K562 (cell line): Measurements from ENCODE around the gene SMIM13. TPM values are rescaled to one million over a fixed set of nuclear protein-coding genes. Genes with fewer than 3 reads are reported as not detected.

Source experiments
- C11orf30 ChIP-seq: fragments of 450-650 bp; IDR thresholded peaks from 2 replicates; pipeline ENCODE4 v1.6.1; 2016; ENCODE audit warnings: low read depth, mild to moderate bottlenecking
- CTCF ChIP-seq, 3 experiments: IDR thresholded peaks in 2 of 3; conservative IDR thresholded peaks in 1 of 3; 2 replicates each; pipeline ENCODE4 v1.5.1; 2011 to 2012; ENCODE audit warnings: low read length in 3 of 3, mild to moderate bottlenecking in 3 of 3, control low read depth in 2 of 3, improper control_type of control experiment in 1 of 3, inconsistent platforms in 1 of 3, low read depth in 1 of 3, mixed read lengths in 1 of 3, moderate library complexity in 1 of 3; ENCODE audit not compliant: insufficient read depth in 2 of 3
- DEAF1 ChIP-seq: fragments of 450-650 bp; formaldehyde crosslinking; IDR thresholded peaks from 2 replicates; pipeline ENCODE4 v1.4.0; 2020; ENCODE audit warnings: mild to moderate bottlenecking, moderate library complexity
- KLF16 ChIP-seq: IDR thresholded peaks from 2 replicates; pipeline ENCODE4 v1.6.1; 2016; ENCODE audit warnings: antibody characterized with exemption
- MBD2 ChIP-seq: sonication (generic); IDR thresholded peaks from 2 replicates; pipeline ENCODE4 v1.6.1; 2016; ENCODE audit warnings: low read depth, borderline replicate concordance
- PATZ1 ChIP-seq: fragments of 250-450 bp; sonication (Bioruptor Pico); IDR thresholded peaks from 2 replicates; pipeline ENCODE4 v1.5.0; 2020; ENCODE audit warnings: mild to moderate bottlenecking, borderline replicate concordance
- PREB ChIP-seq: sonication (generic); formaldehyde crosslinking; IDR thresholded peaks from 2 replicates; pipeline ENCODE4 v1.8.1; 2023; ENCODE audit warnings: mild to moderate bottlenecking, missing genetic modification reagents
- RAD21 ChIP-seq, 2 experiments: fragments of 250-450 bp in 1 of 2; fragments of 450-650 bp in 1 of 2; sonication (Bioruptor Pico) in 1 of 2; formaldehyde crosslinking in 1 of 2; IDR thresholded peaks in 1 of 2; conservative IDR thresholded peaks in 1 of 2; 2 replicates each; pipeline versions ENCODE4 v1.4.0 to v1.8.0; 2020 to 2022; ENCODE audit warnings: mild to moderate bottlenecking in 2 of 2, moderate library complexity in 1 of 2
- SMC3 ChIP-seq: conservative IDR thresholded peaks from 2 replicates; pipeline ENCODE4 v1.6.1; 2011; ENCODE audit warnings: low read depth, low read length, improper control_type of control experiment; ENCODE audit not compliant: insufficient read depth
- TOE1 ChIP-seq, 2 experiments: fragments of 450-650 bp in 1 of 2; sonication (generic) in 1 of 2; formaldehyde crosslinking in 1 of 2; IDR thresholded peaks; 2 replicates each; pipeline versions ENCODE4 v1.7.1 to v1.8.0; 2016 to 2022; ENCODE audit warnings: borderline replicate concordance in 2 of 2, mild to moderate bottlenecking in 2 of 2, antibody characterized with exemption in 1 of 2, inconsistent platforms in 1 of 2, low read depth in 1 of 2, missing genetic modification reagents in 1 of 2, moderate library complexity in 1 of 2
- ZNF146 ChIP-seq: IDR thresholded peaks from one replicate; pipeline ENCODE4 v1.6.1; 2018; ENCODE audit warnings: missing compliant biosample characterization; ENCODE audit not compliant: unreplicated experiment
- ZNF174 ChIP-seq: fragments of 250-450 bp; sonication (Bioruptor Pico); IDR thresholded peaks from 2 replicates; pipeline ENCODE4 v1.4.0; 2020; ENCODE audit warnings: mild to moderate bottlenecking
- ZNF316 ChIP-seq: fragments of 450-650 bp; IDR thresholded peaks from 2 replicates; pipeline ENCODE4 v1.6.1; 2016
- polyA plus RNA-seq, 8 experiments: library from polyadenylated mRNA; depleted of rRNA in 4 of 8; stranded (reverse) in 5 of 8; unstranded in 3 of 8; fragments of >200 nt; fragmentation: Nextera tagmentation in 2 of 8; fragmentation: Illumina TruSeq in 1 of 8; extraction: Ambion mirVana in 2 of 8; extraction: Trizol in 1 of 8; gene quantifications; 2 replicates each; pipeline versions ENCODE4 v1.2.1 to v1.2.3, GENCODE V29; 2011 to 2014; ENCODE audit warnings: inconsistent platforms in 1 of 8, missing spikeins in 1 of 8
- total RNA-seq, 7 experiments: library from RNA; depleted of rRNA in 6 of 7; stranded (reverse); fragments of >200 nt in 6 of 7; fragmentation: Illumina TruSeq in 2 of 7; extraction: Trizol in 2 of 7; gene quantifications; 2 replicates each; pipeline versions ENCODE4 v1.2.1 to v1.2.3, GENCODE V29; 2011 to 2021; ENCODE audit warnings: low replicate concordance in 1 of 7

The SMIM13 gene
- total and polyA plus RNA-seq, 9 of the 15 experiments (the other 6 are each of a cell fraction or from before 2014, with no cell fraction given) = 5.5 to 24.8 (median 11.7) TPM

GRCh38 chr6:11172501-11173327 lies 79.1 kb downstream of the SMIM13 start (continued):
- 0 out of 2 replicates have a peak, but pooled peaks have one; percentile 15 for TF ChIP-seq ZNF316
- peak; percentile 48; the same call in 1 of the 2 replicates for TF ChIP-seq KLF16
- peak; percentile 78 for TF ChIP-seq SMC3
- TF ChIP-seq PREB (CRISPR knock-in tag) = 0 out of 2 replicates have a peak, but pooled peaks have one; percentile 32
- TF ChIP-seq RAD21 (CRISPR knock-in tag; conservative IDR thresholded peaks at IDR 0.05 in 1 of 2, IDR thresholded peaks at IDR 0.05 in 1 of 2) = peak; percentile 70 to 72
- TF ChIP-seq PATZ1 (CRISPR knock-in tag) = no peak
- no peak for TF ChIP-seq MBD2
- TF ChIP-seq CTCF (IDR thresholded peaks at IDR 0.05 in 2 of 3, conservative IDR thresholded peaks at IDR 0.05 in 1 of 3; ENCODE audit: insufficient read depth in 2 of 3, low read depth in 1 of 3, low read length in 3 of 3) = peak; percentile 77 to 92 (median 81)
- TF ChIP-seq ZNF146 (CRISPR knock-in tag) = no peak
- no peak for TF ChIP-seq ZNF174 (CRISPR knock-in tag)
- no peak for TF ChIP-seq TOE1 (IDR thresholded peaks at IDR 0.05; ENCODE audit: borderline replicate concordance)
- no peak for TF ChIP-seq TOE1 (CRISPR knock-in tag; IDR thresholded peaks at IDR 0.05; ENCODE audit: borderline replicate concordance, low read depth)
- peak; percentile 56; the same call in 1 of the 2 replicates for TF ChIP-seq DEAF1
- TF ChIP-seq C11orf30 = no peak
